Effector CD4-positive, alpha-beta T cell (primary cell): Measurements from ENCODE around the gene ZBTB7C.

Experiments
- DNase-seq: peaks from one replicate; pipeline ENCODE4 v3.0.0-alpha.2; 2020

The ZBTB7C gene

DNA sequence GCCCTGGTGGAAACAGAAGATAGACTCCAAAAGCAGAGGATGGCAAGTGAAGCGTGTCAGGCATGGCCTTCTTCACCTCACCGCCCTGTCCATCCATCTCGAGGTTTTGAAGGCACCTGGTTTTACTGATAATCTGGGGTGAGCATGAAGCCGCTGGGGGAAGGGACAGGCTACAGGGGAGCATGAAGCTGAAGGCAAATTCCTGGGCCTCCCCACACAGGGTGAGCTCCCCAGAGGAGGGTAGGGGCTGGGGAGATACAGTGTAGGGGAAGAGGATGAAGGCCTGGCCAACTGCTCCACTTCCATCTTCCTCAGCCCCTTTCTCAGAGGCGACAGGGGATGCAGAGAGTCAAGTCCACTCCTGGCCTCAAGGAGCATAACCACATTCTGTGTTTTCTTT, 250.5 kb downstream of the ZBTB7C start:
- no peak for DNase-seq

DNA sequence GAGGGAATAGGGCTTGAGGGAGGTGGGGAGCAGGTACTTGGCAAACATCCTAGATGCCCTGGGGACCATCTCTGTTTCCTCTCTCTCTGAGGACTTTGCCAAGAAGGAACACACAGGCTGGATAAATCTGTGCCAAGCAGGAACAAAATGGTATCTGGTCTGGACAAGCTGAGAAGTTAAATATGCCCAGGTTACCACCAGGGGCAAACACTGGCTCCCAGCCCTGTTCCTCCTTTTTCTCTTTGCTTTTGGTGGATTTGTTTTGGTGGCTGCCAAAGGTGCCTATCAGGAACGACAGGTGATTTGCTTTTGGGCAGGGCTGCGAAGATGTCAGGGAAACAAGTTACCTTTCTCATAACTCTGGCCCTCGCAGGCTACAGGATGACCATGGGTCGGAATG, 251.2 kb downstream of the ZBTB7C start:
- no peak for DNase-seq

DNA sequence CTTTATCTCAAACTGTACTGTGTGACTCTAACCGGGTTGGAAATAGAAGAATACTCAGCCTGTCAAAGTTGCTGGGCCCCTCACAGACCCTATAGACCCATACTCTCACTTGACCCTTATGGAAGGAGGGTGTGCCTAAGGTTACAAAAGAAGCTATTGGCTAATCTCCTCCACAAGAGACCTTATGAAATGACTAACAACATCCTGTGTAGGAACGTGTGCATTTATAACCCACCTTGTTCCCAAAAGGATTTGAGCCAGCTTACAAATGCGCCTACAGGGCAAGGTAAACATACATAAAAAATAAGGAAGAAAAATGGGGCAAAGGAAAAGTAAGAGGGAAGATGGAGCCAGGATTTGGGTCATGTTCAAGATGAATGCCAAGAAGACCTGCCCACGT, 253.3 kb downstream of the ZBTB7C start:
- DNase-seq, result no peak

DNA sequence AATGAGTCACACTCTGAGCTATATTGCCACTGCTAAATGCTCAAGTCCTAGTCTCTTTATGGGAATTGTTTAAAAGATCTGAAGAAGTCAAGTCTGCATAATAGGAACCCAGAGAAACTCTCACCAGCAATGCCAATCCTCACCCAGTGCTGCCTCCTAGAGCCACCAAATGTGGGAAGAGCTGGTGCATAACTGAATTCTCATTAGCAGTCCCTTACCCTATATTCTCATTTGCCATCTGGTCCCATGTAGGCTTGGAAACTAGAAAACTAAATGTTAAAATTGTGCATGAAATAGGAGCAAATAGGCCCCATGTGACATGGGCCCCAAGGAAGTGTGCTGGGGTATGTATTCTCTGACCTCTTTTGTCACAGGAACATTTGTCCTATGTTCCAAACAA, 254.4 kb downstream of the ZBTB7C start:
- no peak for DNase-seq

DNA sequence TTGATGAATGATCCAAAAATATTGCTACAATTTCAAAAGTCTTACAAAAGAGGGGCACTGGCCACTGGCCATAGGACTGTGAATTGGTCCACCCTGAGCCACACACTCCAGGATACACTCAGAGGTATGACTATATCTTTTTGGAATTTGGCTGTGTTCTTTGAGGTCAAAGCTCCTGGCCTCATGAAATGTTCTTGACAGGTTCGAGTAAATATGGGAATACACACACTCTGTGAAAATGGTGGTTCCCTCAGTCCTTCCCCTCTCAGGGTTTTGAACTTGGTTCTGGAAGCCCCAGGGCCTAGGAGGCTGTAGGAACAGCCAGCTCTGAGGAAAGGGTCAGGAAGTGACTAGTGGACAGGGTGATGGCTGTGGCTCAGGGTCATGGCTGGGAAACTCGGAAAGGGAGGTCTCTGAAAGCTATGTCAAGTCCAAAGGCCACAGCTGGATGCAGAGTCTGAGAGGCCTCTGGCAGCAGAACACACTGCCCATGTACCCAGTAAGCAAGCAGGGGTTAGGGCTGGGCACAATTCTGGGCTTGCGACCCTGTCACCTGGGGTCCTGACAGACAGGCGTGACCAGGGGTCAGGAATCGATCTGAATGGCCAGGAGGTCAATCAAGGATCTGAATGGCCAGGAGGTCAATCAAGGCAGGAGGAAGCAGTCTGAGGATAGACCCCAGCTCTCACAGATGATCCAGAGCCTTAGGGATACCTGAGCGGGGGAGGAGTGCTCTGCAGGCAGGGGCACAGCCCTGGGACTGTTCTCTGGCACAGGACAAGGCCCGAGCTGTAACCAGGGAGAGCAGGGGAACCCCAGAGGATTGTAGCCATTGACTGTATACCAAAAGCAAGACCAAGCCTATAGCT, 255.3 kb downstream of the ZBTB7C start:
- no peak for DNase-seq

DNA sequence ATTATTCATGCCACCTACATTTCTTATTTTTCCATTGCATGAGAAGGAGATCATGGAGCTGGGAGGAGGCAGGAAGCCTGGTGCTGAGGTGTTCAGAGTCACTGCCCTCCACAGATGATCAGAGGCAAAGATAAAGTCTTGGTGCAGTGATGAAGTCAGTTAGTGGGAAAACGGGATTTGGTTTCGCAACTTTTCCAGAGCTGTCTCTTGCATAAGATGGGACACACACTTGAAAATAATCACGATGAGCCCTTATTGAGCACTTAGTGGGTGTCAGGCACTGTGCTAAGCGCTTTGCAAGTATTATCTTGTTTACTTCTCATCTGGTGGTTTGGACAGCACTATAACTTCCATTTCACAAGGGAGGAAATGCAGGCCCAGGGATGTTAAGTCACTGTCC, 256.6 kb downstream of the ZBTB7C start:
- DNase-seq, result no peak

DNA sequence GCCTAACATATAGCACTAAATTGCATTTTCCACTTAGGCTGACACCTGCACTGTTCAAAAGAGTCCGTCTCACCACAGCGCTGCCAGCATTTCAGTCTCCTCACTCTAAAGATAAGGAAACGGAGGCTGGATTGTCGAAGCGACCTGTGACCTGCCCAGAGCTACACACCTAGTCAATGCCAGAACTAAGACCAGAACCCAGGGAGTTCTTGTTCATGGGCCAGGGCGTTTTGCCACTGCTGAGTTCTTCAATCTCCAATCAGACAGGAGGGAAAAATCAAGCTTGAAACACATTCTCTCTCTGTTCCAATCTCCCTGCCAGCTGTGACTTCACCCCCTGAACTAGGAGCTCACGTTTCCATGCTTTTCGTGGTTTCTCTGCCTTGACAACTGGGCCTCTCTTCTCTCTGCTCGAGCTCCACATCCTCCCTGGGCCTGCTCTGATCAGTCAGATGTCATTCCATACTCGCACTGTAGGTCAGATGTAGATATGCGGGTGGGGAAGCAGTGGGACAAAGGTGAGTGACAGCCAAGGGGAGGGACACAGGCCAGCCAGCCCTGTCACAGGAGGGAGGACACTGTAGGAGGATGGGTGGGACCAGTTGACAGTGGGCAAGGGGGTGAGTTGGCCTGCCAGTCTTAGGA, 257.6 kb downstream of the ZBTB7C start:
- DNase-seq, result no peak

DNA sequence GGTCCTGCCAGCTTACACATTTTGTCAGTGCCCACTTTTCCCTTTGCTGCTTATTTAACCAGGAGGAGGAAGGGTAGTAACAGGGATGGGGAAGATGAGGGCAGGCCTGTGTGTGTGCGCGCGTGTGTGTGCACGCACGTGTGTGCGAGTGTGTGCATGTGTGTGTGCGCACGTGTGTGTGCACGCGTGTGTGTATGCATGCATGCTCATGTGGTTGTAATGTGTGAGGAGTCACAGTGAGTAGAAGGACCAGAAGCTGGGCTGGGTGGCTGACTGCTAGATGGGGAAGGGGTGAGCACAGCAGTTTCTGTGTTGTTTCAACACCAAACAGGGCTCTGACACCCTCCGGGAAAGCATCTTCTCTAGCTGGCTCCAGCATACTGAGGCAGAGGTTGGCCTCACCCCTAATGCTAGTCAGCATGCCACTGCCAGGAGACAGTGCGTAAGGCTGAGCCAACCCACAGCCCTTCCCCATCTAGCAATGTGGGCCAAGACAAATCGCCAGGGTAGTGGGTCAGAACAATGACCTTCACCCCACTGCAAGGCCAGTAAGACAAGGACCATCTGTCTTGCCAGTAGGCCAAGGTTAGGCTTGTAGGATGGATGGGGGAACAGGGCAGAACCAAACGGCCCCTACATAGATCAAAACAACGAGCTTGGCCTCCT, 260.0 kb downstream of the ZBTB7C start:
- no peak for DNase-seq

DNA sequence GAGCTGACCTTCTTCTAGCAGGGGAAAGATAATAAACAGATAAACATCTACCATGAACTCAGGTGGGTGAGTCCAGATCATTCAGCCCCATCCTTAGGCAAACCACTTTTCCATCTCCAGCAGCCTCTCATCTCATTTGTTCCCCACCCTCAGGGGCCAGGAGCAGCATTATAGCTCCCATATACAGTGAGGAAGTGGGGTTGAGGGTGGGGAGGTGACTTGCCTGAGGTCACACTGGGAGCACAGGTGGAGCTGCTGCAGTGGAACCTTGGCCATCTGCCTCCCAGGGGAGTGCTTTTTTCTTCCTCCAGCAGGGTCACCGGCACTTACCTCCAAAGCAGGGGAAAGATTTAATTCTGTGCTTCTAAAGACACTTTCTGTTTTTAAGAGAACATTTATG, 266.2 kb downstream of the ZBTB7C start:
- no peak for DNase-seq

DNA sequence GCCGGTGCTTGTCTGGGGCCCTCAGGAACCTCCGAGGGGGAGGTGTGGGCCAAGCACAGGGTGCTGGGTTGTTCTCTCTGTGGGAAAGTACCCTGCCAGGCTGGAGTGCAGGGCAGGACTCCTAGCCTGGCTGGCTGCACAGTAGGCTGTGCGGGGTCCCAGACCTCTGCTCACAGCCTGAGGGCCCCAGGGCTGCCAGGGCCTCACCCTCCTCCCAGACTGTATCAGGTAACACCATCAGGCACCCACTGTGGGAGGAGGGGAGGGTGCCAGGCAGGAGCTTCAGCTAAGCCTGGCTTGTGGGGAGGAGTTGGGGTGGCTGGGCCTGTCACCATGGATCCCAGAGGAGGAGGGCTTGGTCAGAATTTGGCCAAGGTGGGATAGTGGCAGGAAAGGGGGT, 266.8 kb downstream of the ZBTB7C start:
- DNase-seq, result no peak

DNA sequence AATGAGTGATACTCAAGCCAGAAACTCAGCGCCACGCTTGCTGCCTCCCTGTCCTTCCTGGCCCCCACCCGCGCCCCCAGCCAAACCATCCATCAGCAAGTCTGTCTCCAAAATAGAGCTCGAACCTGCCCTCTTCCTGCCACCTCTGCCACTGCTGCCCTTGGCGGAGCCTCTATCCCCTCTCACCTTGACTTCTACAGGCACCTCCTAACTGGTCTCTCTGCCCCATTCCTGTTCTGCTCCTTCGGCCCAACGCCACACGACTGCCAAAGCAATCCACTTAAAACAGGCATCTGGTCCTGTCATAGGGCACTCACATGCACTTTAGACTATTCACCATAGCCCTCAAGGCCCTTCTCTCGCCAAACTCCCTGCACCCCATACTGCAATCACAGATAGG, 268.5 kb downstream of the ZBTB7C start:
- DNase-seq, result no peak

DNA sequence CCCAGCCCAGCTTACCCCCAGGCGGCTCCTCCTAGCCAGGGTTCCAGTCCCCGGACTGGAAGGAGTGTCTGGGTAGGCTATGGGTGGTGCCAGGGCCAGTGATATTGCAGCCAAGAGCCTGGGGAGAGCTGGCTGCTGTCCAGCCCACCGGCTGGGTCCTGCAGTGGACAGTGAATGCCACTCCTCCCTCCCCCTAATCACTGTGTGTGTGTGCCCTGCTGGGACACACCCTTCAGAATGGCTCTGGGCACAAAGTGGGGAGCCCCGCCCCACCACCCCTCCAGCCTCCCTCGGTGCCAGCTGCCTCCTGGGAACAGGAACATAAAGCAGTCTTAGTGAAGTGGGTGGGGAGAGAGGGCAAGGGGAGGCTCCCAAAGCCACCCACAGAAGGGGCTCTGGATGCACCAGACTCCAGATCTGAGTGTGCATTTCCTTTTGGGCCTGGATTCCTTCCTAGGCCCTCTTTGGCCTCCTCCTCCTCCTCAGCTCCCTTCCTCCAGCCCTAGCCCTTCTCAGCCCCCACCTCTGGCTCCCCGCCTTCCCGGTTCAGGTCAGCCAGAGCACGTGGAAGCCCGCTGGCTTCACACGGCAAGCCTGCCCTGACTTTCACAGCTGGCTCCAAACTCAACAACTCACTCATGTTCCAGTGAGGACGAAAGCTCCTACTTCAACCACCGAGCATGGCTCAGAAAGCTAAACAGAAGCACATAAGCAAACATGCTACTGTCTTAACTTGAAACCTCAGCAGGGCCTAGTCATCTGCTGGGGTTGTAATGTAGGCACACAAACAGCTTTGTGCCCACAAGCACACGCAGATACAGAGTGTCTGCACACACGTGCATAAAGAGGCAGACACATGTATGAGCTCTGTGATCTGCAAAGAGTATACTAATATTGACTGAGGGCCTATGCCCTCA, 269.5 kb downstream of the ZBTB7C start:
- DNase-seq, result no peak

DNA sequence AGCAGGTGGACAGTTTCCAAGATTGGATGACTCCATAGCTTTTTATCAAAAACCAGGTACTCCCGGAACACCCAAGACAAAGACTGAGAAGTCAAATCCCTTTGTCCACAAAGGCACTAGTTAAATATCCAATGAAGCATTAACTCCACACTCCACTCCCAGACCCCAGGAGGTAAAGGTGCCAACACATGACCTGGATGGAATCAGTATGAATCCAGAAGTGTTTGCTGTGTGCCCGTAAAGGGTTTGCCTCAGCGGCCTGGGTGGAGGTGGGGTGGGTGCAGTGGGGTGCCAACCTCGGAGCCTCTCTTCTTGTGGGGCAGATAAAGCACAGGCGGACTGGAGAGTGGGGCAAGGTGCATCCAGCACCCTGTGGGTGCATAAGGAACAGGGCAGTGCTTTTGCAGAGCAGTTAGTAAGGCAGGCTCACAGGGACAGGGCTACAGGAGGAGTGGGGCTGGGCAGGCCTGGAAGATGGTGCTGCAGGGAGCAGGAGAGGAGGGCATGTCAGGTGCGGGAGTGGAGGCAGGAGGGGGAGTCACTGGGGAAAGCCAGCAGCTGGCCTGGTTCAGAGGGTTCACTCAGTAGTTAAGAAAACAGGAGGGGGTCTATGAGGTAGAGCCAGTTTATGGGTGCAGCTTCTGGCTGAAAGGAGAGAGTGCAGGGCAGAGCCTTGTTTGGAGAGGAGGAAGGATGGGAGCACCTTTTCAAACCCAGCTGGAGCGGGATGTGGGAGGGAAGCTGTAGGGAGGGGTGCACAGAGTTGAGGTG, 270.3 kb downstream of the ZBTB7C start:
- DNase-seq, result no peak

DNA sequence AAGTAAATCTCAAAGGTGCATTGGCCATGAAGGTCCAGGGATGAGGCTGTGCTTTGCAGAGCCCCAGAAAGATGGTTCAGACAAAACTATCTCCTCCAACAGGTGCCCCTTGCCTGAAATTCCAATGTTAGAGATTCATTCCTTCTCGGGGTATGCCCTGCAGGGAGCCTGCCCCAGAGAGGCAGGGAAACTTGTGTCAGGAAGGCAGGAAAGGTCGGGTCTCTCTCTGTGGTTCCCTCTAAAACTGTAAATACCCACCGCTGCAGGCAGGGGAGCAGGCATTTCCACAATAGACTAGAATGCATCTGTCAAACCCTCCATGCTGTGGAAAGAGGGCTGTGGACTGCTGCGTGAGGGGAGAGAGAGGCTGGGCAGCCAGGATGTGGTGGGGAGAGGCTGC, 271.0 kb downstream of the ZBTB7C start:
- no peak for DNase-seq

DNA sequence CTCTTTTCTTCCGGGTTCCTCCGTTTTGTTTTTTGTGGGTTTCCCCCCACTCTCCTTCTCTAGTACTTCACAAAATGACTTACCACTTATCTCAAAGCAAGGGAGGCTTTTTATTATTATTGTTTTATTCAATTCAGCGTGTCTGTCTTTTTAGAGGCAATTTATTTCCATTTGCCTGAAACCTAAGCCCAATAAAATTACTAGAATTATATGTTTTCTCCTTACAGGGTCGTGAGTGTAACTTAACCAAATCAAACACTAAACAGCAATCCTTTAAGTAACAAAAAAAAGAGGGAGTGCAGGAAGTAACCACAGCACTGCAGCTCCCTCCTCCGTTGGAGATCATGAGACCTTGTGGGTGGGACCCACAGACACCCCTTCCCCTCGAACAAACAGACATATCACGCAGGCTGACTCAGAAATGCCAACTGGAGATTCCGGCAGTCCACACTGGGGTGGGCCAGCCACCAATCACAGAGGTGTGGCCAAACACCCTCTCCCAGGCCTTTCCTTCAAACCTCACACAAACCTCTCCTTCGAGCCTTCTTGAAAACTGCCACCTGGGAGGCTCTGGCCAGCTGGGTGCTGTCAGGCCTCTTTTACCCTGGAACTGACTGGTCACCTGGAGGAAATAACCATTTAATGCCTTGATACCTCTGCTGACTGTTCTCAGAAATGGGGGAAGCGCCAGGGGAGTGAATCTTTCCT, 271.7 kb downstream of the ZBTB7C start:
- no peak for DNase-seq

DNA sequence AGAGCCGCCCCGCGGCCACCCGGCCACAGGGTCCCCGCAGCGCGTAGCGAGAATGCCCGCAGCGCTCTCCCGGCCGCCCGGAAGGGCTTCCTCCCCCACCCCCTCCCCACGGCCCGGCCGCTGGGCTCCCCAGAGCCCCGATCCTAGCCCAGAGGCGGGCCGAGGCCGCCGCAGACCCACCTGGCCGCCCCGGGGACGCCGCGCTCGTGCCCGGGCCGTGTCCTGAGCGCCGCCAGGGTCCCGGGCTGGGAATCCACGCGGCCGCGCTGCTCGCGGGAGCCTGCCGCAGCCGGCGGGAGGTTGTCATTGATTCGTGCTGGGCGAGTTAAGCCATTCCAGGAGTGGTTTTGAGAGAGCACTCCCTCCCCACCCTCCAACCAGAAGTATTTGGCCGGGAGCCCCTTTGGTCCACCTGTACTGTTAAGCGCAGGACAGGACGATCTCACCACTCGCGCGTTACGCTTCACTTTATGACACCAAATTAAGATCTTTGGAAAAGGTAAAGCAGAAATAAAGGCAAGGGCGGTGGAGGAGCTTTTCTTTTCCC, 272.3 kb downstream of the ZBTB7C start:
- no peak for DNase-seq

DNA sequence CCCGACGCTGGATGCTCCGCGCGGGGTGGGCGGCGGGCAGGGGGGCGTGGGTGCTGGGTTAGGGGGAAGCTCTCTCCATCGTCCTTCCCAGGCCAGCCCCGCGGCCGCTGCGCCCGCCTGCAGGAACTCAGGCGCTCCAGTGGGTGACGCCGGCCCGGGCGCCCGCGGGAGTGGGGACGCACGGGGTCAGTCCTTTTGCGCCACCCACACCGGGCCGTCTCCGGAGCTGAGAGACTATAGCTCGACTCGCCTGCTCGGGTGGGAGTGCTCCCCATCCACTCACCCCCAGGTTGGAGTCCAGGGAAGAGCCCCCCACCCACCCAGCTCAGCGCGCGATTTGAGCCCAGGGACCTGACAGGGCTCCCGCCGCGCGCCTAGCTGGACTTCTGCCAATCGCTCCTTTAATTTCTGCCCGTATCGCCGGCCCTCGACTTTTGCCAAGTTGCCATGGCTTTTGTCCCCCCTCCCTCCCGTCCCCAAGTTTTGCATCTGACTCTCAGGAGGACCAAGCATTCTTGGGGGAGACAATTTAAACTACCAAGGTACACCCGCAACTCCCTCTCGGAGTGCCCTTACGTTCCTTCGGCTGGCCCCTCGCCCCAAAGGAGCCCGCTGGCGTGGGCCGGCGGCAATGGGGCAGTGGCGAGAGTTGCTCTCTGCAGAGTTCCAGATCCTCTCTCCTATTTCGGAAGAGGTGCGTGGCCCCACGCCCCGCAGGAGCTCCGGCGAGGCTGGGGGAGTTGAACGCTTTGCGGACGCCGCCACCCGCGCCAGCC, 272.9 kb downstream of the ZBTB7C start:
- DNase-seq, result no peak

DNA sequence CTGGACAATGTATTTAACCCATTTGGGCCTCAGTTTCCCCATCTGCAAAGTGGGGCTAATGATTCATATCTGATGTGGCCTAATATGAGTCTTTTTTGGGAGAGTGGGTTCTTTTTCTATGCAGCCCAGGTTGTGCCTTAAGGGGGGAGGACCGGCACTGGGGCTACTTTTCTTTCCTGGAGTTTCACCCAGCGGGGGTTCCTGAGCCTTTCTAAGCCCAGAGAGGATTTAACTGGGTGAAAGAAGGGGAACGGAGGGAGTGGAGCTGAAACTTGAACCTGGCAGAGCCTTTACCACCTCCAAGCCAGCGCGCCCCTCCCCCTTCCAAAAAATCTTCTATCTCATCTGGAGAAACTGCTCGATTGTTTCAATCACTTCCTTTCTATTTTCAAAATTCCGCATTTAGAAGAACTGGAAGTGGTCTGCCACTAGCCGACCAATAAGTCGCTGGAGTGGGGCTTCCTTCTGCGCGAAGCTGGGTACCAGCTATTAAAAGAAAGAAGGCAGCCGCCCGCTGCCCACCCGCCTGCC, 273.7 kb downstream of the ZBTB7C start:
- no peak for DNase-seq

DNA sequence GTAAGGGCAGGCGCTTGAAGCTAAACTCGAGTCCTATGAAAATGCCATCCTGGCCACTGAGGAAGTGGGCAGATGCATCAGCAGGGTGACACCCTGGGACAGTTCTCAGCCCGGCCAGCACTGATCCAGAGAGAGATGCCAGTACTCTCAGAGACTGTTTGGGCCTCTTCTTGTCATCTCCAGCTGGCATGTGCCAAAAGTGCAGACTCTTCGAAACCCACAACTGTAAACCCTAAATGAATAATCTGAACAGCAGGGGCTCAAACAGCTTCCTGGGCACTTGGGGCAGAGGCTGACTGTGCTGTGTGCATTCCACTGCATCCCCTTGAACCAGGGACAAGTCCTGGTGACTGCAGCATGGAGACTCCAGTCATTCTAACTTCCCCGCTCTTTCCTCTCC, 274.6 kb downstream of the ZBTB7C start:
- no peak for DNase-seq

DNA sequence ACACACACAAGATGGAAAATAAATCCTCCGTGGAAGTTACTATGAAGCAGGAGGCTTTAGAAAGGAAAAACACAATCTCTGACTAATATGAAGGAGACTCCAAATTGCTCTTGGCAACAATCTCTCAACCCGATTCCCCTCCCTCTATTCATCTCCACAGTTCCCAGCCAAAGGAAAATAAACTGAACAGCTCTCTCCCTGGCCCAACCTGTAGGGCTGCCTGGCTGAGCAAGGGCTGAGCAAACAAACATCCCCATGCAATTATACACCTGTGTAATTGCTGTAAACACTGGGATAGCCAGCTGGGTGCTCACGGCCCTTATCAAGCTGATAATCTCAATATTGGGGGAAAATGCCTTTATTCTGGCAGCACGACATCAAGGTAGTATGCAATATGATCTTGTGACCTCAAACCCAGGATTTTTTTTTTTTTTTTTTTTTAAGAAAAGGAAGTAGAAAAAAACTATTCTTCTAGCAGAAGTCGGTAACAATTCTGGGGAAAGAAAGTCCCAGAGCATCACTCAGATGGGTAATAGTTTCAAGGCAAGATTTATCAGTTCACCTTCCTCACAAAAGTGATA, 275.4 kb downstream of the ZBTB7C start:
- no peak for DNase-seq
